Sigmoid colon (tissue), 7 donors: Measurements from ENCODE around the gene GPS1. TPM values are rescaled to one million over a fixed set of nuclear protein-coding genes. Genes with fewer than 3 reads are reported as not detected.
A peak's percentile ranks its signal among the peaks of the same experiment; 100 is the strongest.

Source experiments
- DNase-seq: peaks from one replicate; pipeline ENCODE4 v3.0.0-alpha.2; 2019
- H3K27ac ChIP-seq, 4 donors: fragments of 200-600 bp; sonication (generic); one replicate each; pipeline ENCODE4 v1.5.1; 2016 to 2019; ENCODE audit warnings: mild to moderate bottlenecking in 1 of 4
- H3K27me3 ChIP-seq, 3 donors: fragments of 200-600 bp; sonication (generic); one replicate each; pipeline ENCODE4 v1.5.1; 2019; ENCODE audit warnings: mild to moderate bottlenecking in 1 of 3
- H3K36me3 ChIP-seq, 4 donors: fragments of 200-600 bp; sonication (generic); one replicate each; pipeline ENCODE4 v1.5.1; 2016 to 2019
- H3K4me1 ChIP-seq, 4 donors: fragments of 200-600 bp; sonication (generic); one replicate each; pipeline ENCODE4 v1.5.1; 2017 to 2019
- H3K4me3 ChIP-seq, 4 donors: fragments of 200-600 bp; sonication (generic); one replicate each; pipeline ENCODE4 v1.5.1; 2017 to 2019; ENCODE audit warnings: mild to moderate bottlenecking in 2 of 4, moderate library complexity in 1 of 4
- H3K9me3 ChIP-seq, 4 donors: fragments of 200-600 bp in 3 of 4; sonication (generic) in 3 of 4; one replicate each; pipeline versions ENCODE4 v1.5.1 to v1.6.1; 2013 to 2019
- CTCF ChIP-seq, 4 experiments: fragments of 450-650 bp in 3 of 4; fragments of 200-600 bp in 1 of 4; IDR thresholded peaks; one replicate each; pipeline ENCODE4 v1.5.1; 2016 to 2019; ENCODE audit warnings: antibody characterized with exemption in 4 of 4, mild to moderate bottlenecking in 3 of 4, moderate library complexity in 2 of 4
- EP300 ChIP-seq, 4 donors: sonication (generic); formaldehyde crosslinking; IDR thresholded peaks; one replicate each; pipeline ENCODE4 v1.6.1; 2017; ENCODE audit warnings: antibody characterized with exemption in 4 of 4
- POLR2A ChIP-seq, 2 donors: fragments of 450-650 bp; IDR thresholded peaks; one replicate each; pipeline ENCODE4 v1.6.1; 2016; ENCODE audit warnings: antibody characterized with exemption in 2 of 2, mild to moderate bottlenecking in 2 of 2, moderate library complexity in 2 of 2
- POLR2AphosphoS5 ChIP-seq, 4 donors: sonication (generic); formaldehyde crosslinking; IDR thresholded peaks; one replicate each; pipeline ENCODE4 v1.6.1; 2017; ENCODE audit warnings: antibody characterized with exemption in 4 of 4
- WGBS, 2 donors: extraction: QIAGEN DNeasy Blood & Tissue Kit; methylation state at CpG; one replicate each; pipeline ENCODE4 v1.1.7; 2013; 5-methylcytosine and 5-hydroxymethylcytosine counted together
- intact Hi-C: fragments of 100-400 bp; cut with DNase I; formaldehyde crosslinking; loops from one replicate; pipeline ENCODE4 v1.15.1; 2023
- polyA plus RNA-seq, 3 donors: library from polyadenylated mRNA; stranded (reverse); fragments of 200-250 nt; gene quantifications; one replicate each; pipeline ENCODE4 v1.2.3, GENCODE V29; 2013
- total RNA-seq, 4 donors: library from RNA; depleted of rRNA; stranded (reverse); fragments of >200 nt; gene quantifications; one replicate each; pipeline ENCODE4 v1.1.0, GENCODE V29; 2016
- donor health status: healthy with polysubstance abuse.
- donor health status: Bipolar disorder and iron deficiency.
- donor health status: healthy.

Gene GPS1
- total and polyA plus RNA-seq, 7 donors: 64.6 to 83.6 (median 69.1) TPM

DNA sequence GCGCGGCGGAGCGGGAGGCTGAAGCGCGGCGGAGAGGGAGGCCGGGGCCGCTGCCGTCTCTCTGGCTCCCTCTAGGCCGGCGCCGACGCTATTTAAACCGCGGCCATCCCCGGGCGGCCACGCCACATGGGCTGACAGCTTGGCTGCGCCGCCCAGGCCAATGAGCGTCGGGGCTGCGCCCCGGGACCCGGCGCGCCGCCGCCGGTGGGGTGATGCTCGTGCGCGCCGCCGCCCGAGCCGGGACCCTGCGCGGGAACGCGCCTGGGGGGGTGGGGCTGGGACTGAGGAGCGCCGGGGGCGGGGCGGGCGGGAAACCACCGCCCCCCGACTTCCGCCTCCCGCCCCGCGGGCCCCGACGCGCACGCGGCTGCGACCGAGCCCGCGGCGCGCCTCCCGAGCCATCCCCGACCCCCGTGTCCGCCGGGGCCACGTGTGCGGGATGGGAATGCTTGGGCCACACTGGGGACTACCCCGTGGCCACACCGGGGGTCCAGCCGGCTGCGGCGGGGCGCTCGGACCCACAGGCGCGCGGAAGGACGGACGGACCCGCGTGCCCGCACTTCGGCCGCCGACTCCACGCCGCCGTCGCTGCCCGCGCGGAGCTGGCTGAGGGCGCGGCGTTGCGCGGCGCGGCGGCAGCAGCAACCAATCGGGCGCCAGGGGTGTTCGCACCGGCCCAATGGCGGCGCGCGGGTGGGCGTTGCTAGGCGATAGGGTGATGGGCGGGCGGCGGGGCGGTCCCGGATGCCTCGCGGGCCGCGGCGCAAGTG lies 46.7 kb downstream of the GPS1 start, which contains the start of gene FASN:
Gene FASN (minus strand): TSS at position 68 of the 770 bp plus-strand sequence. CDS start 1,791 bp downstream, outside the sequence.
- intact Hi-C loops: loop anchor here (2.0 to 5.0 kb wide), 3 partner anchors 34 to 226 kb away; partner anchors contain the start of genes ARHGDIA, DCXR and DUS1L
- Histone ChIP-seq H3K27ac (peak within 1 kb of the TSS; percentile 88 to 98 (median 94)), H3K9me3 (no peaks in the 10 kb centered on the region), H3K36me3 (peaks cover 18 to 28% (median 21%) of the 10 kb centered on the region in 4 donors), H3K4me3 (peak within 1 kb of the TSS; percentile 59 to 94 (median 65)), H3K4me1 (peaks cover 0 to 50% (median 39%) of the 10 kb centered on the region in 4 donors), H3K27me3 (no peaks in the 10 kb centered on the region)
- WGBS, 2 donors: 0 to 1% methylated on average over 124 of the region's 124 CpGs
- TF ChIP-seq EP300 (IDR thresholded peaks at IDR 0.05): no peak
- peak; percentile 28 to 38 for TF ChIP-seq POLR2A (IDR thresholded peaks at IDR 0.05)
- TF ChIP-seq POLR2AphosphoS5 (IDR thresholded peaks at IDR 0.05): peak; percentile 62 to 91 (median 77)
- peak in 1 of 4 experiments; percentile 31 for TF ChIP-seq CTCF (IDR thresholded peaks at IDR 0.05)
- peak; percentile 97 for DNase-seq

GRCh38 chr17:82098939-82099763 lies 47.5 kb downstream of the GPS1 start:
- H3K27ac ChIP-seq: peak overlapping the region; percentile 88 to 98 (median 94)
- 10 to 14% methylated on average over 80 of the region's 80 CpGs for WGBS, 2 donors
- no peaks in the 10 kb centered on the region for H3K27me3 ChIP-seq
- intact Hi-C loops: loop anchor here (2.0 to 5.0 kb wide), 3 partner anchors 34 to 227 kb away; partner anchors contain the start of genes ARHGDIA, DCXR and DUS1L
- DNase-seq: no peak
- H3K36me3 ChIP-seq: peaks cover 10 to 20% (median 13%) of the 10 kb centered on the region in 4 donors
- peak overlapping the region; percentile 47 to 94 (median 63) for H3K4me3 ChIP-seq
- peaks cover 0 to 58% (median 47%) of the 10 kb centered on the region in 4 donors for H3K4me1 ChIP-seq
- H3K9me3 ChIP-seq: no peaks in the 10 kb centered on the region
- TF ChIP-seq CTCF (IDR thresholded peaks at IDR 0.05): no peak
- peak in 1 of 4 donors; percentile 34 for TF ChIP-seq POLR2AphosphoS5 (IDR thresholded peaks at IDR 0.05)

DNA sequence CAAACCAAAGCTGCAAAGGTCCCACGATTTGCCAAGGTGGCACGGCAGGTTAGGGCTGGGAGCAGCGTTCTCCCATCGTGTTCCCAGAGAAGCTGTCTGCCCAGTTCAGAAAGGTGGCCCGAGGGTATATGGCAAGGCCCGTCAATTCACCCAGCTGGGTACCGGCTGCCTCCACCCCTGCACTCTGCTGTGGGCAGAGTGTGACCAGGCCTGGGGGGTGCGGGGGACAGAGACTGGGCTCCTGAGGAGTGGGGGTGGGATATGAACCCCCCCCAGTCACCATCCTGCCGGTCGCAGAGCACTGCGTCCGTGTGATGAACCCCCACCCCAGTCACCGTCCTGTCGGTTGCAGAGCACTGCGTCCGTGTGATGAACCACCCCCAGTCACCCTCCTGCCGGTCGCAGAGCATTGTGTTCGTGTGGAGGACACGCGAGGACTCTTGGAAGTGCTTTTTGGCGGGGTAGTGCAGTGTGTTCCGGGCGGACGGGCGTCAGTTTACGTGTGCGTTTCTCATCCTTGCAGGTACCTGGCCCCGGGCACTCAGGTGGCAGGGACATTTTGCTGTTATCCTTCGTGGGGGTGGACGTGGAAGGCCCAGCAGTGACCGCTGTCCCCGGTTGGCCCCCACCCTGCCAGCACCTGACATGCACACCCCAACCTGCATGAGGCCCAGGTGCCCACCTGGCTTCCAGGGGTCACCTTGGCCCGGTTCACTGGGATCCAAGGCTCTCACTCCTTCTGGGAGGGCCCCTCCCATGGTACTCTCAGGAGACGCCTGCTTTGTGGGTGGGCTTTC lies 49.0 kb downstream of the GPS1 start:
- WGBS, 2 donors: 90 to 91% methylated on average over 35 of the region's 35 CpGs
- H3K27me3 ChIP-seq: no peaks in the 10 kb centered on the region
- TF ChIP-seq EP300 (IDR thresholded peaks at IDR 0.05) (no peak), CTCF (IDR thresholded peaks at IDR 0.05) (no peak), POLR2AphosphoS5 (IDR thresholded peaks at IDR 0.05) (no peak), POLR2A (IDR thresholded peaks at IDR 0.05) (no peak)
- H3K27ac ChIP-seq: peak overlapping the region; percentile 88 to 98 (median 94)
- H3K4me3 ChIP-seq: no peak overlapping the region
- H3K36me3 ChIP-seq: peaks cover 0 to 4% (median 2%) of the 10 kb centered on the region in 4 donors
- no peak for DNase-seq
- intact Hi-C loops: loop anchor here (5.0 kb wide), 1 partner anchor 52 kb away; no protein-coding TSS in a partner anchor
- H3K4me1 ChIP-seq: peaks cover 0 to 64% (median 54%) of the 10 kb centered on the region in 4 donors
- H3K9me3 ChIP-seq: no peaks in the 10 kb centered on the region

GRCh38 chr17:82101301-82101715 lies 49.6 kb downstream of the GPS1 start:
- 45 to 69% methylated on average over 10 of the region's 10 CpGs for WGBS, 2 donors
- peaks cover 0 to 58% (median 54%) of the 10 kb centered on the region in 4 donors for H3K4me1 ChIP-seq
- no peaks in the 10 kb centered on the region for H3K36me3 ChIP-seq
- H3K9me3 ChIP-seq: no peaks in the 10 kb centered on the region
- no peaks in the 10 kb centered on the region for H3K27me3 ChIP-seq
- no peak overlapping the region for H3K4me3 ChIP-seq
- DNase-seq: no peak
- TF ChIP-seq CTCF (IDR thresholded peaks at IDR 0.05): no peak
- no peak for TF ChIP-seq POLR2A (IDR thresholded peaks at IDR 0.05)
- TF ChIP-seq EP300 (IDR thresholded peaks at IDR 0.05): no peak
- TF ChIP-seq POLR2AphosphoS5 (IDR thresholded peaks at IDR 0.05): no peak
- peak overlapping the region in 3 of 4 donors; percentile 88 to 98 (median 91) for H3K27ac ChIP-seq
- intact Hi-C loops: loop anchor here (5.0 kb wide), 1 partner anchor 51 kb away; no protein-coding TSS in a partner anchor
